ENCODE results near the gene LGR6. TPM values are rescaled to one million over a fixed set of nuclear protein-coding genes. Genes with fewer than 3 reads are reported as not detected.

Gene LGR6
- total and polyA plus RNA-seq, 2 of the 4 experiments (the other 2 are of a cell fraction), result not detected

DNA sequence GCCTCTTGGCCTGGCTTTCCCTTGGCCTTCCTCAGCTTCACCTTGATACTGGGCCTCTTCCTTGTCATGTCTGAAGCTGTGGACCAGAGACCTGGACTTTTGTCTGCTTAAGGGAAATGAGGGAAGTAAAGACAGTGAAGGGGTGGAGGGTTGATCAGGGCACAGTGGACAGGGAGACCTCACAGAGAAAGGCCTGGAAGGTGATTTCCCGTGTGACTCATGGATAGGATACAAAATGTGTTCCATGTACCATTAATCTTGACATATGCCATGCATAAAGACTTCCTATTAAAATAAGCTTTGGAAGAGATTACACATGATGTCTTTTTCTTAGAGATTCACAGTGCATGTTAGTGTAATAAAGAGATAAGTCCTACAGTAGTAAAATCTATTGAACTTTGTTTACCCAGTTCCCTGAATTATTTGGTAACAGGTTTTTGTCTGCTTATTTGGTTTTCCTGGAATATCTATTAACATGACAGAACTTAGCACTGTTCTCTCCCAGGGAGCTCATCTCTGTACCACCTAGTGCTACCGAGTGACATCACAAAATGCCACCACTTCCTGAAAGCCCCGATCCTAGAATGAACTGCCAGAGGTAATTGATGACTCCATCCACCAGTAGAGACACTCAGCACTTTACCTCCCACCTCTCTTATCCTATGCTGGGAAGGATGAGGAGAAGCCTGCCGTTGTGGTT, 125.9 kb downstream of the LGR6 start:
- Histone ChIP-seq H4K5ac (ENCODE audit: low read depth, low read length) (no peak overlapping the region), H3K18ac (ENCODE audit: low read depth, low read length) (no peak overlapping the region), H4K20me1 (ENCODE audit: insufficient read depth, low read length) (peaks cover 4% of the 10 kb centered on the region; the same call in 1 of the 2 replicates), H3K9me3 (ENCODE audit: control insufficient read depth, insufficient read depth, low read length) (no peaks in the 10 kb centered on the region), H3K4me2 (ENCODE audit: low read depth, low read length) (no peak overlapping the region), H3K4me1 (ENCODE audit: control insufficient read depth, insufficient read depth, low read length) (no peaks in the 10 kb centered on the region), H3K27me3 (ENCODE audit: control insufficient read depth, insufficient read depth, low read length) (peaks cover 49% of the 10 kb centered on the region), H2BK120ac (ENCODE audit: low read depth, low read length) (no peak overlapping the region), H4K8ac (ENCODE audit: low read depth in 2 of 2, low read length in 2 of 2) (no peak overlapping the region), H4K91ac (ENCODE audit: insufficient read depth, low read depth, low read length) (no peak overlapping the region), H3K23ac (ENCODE audit: low read depth, low read length) (no peak overlapping the region), H3K27ac (ENCODE audit: insufficient read depth, low read length) (no peak overlapping the region), H3K79me1 (ENCODE audit: low read depth in 1 of 2, low read length in 2 of 2) (no peaks in the 10 kb centered on the region), H3K4me3 (ENCODE audit: insufficient read depth, low read depth, low read length) (no peak overlapping the region), H3K9me1 (ENCODE audit: insufficient read depth, low read length) (no peaks in the 10 kb centered on the region), H2AK9ac (replicated peaks; ENCODE audit: low read depth, low read length, poor library complexity) (no peak overlapping the region), H3K36me3 (ENCODE audit: control insufficient read depth, insufficient read depth, low read length) (no peaks in the 10 kb centered on the region), H2BK20ac (ENCODE audit: low read depth, low read length) (no peak overlapping the region), H3K56ac (ENCODE audit: extremely low read depth, insufficient read depth, low read length) (no peak overlapping the region), H3K14ac (replicated peaks; ENCODE audit: low read depth, low read length) (no peak overlapping the region), H2BK5ac (ENCODE audit: low read depth, low read length, poor library complexity, severe bottlenecking) (no peak overlapping the region), H3K9ac (ENCODE audit: low read depth, low read length) (no peak overlapping the region), H2AK5ac (ENCODE audit: low read depth, low read length) (no peak overlapping the region), H2BK15ac (ENCODE audit: low read depth, low read length) (no peak overlapping the region), H2AFZ (replicated peaks; ENCODE audit: low read length, poor library complexity) (no peak overlapping the region), H3K4ac (ENCODE audit: low read depth, low read length) (no peak overlapping the region)
- peak; percentile 17 for DNase-seq
- dilution Hi-C loops (cut with HindIII; ENCODE audit: low sequenced_read_pairs, unreplicated experiment) (no loop called here), intact Hi-C loops (cut with micrococcal nuclease) (no loop called here), in situ Hi-C loops (cut with MboI; ENCODE audit: low sequenced_read_pairs) (loop anchor here (10.0 kb wide), 1 partner anchor 395 kb away; the partner anchor contains the start of gene SYT2)
- WGBS, 2 experiments (ENCODE audit: extremely low coverage in 2 of 2, insufficient read length in 1 of 2), result no CpG with 5 or more reads among the region's 4 CpGs
- ChIA-PET CTCF (no interaction called here), POLR2A (ENCODE audit: unreplicated experiment) (interaction anchor here (0.6 kb wide), 1 partner anchor 117 kb away, joined by 4 read pairs; no protein-coding TSS in a partner anchor)
- BruUV-seq (replicated peaks), result no TSS peak
- ATAC-seq (ENCODE audit: low read depth), result no peak
- TF ChIP-seq MAZ (IDR thresholded peaks at IDR 0.05; ENCODE audit: borderline replicate concordance, low read depth, low read length), result no peak
- no peak for TF ChIP-seq CHD1 (IDR thresholded peaks at IDR 0.05; ENCODE audit: low read depth, low read length)
- TF ChIP-seq RFX5 (IDR thresholded peaks at IDR 0.05; ENCODE audit: low read depth, low read length), result no peak
- TF ChIP-seq FOS (IDR thresholded peaks at IDR 0.05; ENCODE audit: low read depth, low read length), result no peak
- TF ChIP-seq NFE2L2 (IDR thresholded peaks at IDR 0.05; ENCODE audit: low read depth, low read length), result no peak
- TF ChIP-seq, protein P1, sequence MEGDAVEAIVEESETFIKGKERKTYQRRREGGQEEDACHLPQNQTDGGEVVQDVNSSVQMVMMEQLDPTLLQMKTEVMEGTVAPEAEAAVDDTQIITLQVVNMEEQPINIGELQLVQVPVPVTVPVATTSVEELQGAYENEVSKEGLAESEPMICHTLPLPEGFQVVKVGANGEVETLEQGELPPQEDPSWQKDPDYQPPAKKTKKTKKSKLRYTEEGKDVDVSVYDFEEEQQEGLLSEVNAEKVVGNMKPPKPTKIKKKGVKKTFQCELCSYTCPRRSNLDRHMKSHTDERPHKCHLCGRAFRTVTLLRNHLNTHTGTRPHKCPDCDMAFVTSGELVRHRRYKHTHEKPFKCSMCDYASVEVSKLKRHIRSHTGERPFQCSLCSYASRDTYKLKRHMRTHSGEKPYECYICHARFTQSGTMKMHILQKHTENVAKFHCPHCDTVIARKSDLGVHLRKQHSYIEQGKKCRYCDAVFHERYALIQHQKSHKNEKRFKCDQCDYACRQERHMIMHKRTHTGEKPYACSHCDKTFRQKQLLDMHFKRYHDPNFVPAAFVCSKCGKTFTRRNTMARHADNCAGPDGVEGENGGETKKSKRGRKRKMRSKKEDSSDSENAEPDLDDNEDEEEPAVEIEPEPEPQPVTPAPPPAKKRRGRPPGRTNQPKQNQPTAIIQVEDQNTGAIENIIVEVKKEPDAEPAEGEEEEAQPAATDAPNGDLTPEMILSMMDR (conservative IDR thresholded peaks at IDR 0.05; ENCODE audit: low read depth, low read length), result no peak
- TF ChIP-seq, protein P2, sequence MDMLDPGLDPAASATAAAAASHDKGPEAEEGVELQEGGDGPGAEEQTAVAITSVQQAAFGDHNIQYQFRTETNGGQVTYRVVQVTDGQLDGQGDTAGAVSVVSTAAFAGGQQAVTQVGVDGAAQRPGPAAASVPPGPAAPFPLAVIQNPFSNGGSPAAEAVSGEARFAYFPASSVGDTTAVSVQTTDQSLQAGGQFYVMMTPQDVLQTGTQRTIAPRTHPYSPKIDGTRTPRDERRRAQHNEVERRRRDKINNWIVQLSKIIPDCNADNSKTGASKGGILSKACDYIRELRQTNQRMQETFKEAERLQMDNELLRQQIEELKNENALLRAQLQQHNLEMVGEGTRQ (IDR thresholded peaks at IDR 0.05; ENCODE audit: low read depth, low read length), result no peak
- TF ChIP-seq BHLHE40 (IDR thresholded peaks at IDR 0.05; ENCODE audit: low read depth, low read length), result no peak
- TF ChIP-seq POLR2A (IDR thresholded peaks at IDR 0.05; ENCODE audit: low read depth, low read length), result no peak
- TF ChIP-seq SMC3 (IDR thresholded peaks at IDR 0.05; ENCODE audit: low read depth, low read length), result no peak
- no peak for TF ChIP-seq RAD21 (IDR thresholded peaks at IDR 0.05; ENCODE audit: low read length)
- TF ChIP-seq MXI1 (IDR thresholded peaks at IDR 0.05; ENCODE audit: borderline replicate concordance, low read depth, low read length), result no peak
- no peak for TF ChIP-seq MAFK (IDR thresholded peaks at IDR 0.05; ENCODE audit: low read depth, low read length)
- no peak for TF ChIP-seq CEBPB (IDR thresholded peaks at IDR 0.05; ENCODE audit: low read depth, low read length)
- TF ChIP-seq, protein P3, sequence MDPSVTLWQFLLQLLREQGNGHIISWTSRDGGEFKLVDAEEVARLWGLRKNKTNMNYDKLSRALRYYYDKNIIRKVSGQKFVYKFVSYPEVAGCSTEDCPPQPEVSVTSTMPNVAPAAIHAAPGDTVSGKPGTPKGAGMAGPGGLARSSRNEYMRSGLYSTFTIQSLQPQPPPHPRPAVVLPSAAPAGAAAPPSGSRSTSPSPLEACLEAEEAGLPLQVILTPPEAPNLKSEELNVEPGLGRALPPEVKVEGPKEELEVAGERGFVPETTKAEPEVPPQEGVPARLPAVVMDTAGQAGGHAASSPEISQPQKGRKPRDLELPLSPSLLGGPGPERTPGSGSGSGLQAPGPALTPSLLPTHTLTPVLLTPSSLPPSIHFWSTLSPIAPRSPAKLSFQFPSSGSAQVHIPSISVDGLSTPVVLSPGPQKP (IDR thresholded peaks at IDR 0.05; ENCODE audit: borderline replicate concordance, low read depth, low read length), result no peak
- TF ChIP-seq RCOR1 (IDR thresholded peaks at IDR 0.05; ENCODE audit: insufficient replicate concordance, low read length), result no peak
